ENCODE results near the gene FBXO10. TPM values are rescaled to one million over a fixed set of nuclear protein-coding genes. Genes with fewer than 3 reads are reported as not detected.

The FBXO10 gene
- total RNA-seq, 4 donors from 2014 or later, result 5.1 to 10.5 (median 7.2) TPM

DNA sequence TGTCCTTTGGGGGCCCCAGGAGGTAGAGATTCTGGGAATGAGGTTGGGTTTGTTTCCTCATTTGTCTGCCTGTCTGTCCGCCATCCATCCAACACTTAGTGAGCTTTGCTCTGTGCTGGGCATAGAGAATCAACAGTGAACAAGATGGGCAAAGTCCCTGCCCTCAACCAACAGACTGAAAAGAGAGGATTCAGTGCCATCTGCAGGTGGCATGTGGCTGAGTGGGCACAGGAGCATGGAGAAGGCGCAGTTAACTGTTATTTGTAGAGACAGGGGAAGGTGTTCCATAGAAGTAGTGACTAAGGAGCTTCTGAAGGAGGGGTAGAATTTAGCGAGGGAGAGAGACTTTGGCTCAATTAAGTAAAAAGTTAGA lies 67.4 kb downstream of the FBXO10 start:
- no peak overlapping the region for H3K4me3 ChIP-seq
- no peak for ATAC-seq
- TF ChIP-seq POLR2AphosphoS5 (IDR thresholded peaks at IDR 0.05) (no peak), POLR2A (IDR thresholded peaks at IDR 0.05) (no peak), EP300 (IDR thresholded peaks at IDR 0.05) (no peak)
- TF ChIP-seq, protein P1, sequence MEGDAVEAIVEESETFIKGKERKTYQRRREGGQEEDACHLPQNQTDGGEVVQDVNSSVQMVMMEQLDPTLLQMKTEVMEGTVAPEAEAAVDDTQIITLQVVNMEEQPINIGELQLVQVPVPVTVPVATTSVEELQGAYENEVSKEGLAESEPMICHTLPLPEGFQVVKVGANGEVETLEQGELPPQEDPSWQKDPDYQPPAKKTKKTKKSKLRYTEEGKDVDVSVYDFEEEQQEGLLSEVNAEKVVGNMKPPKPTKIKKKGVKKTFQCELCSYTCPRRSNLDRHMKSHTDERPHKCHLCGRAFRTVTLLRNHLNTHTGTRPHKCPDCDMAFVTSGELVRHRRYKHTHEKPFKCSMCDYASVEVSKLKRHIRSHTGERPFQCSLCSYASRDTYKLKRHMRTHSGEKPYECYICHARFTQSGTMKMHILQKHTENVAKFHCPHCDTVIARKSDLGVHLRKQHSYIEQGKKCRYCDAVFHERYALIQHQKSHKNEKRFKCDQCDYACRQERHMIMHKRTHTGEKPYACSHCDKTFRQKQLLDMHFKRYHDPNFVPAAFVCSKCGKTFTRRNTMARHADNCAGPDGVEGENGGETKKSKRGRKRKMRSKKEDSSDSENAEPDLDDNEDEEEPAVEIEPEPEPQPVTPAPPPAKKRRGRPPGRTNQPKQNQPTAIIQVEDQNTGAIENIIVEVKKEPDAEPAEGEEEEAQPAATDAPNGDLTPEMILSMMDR (IDR thresholded peaks at IDR 0.05), result no peak
- H3K27me3 ChIP-seq, result no peaks in the 10 kb centered on the region
- no peaks in the 10 kb centered on the region for H3K4me1 ChIP-seq
- H3K36me3 ChIP-seq, result peaks cover 0 to 81% of the 10 kb centered on the region in 2 donors
- no peaks in the 10 kb centered on the region for H3K9me3 ChIP-seq
- H3K27ac ChIP-seq, result no peak overlapping the region
- WGBS, 2 donors (ENCODE audit: low coverage in 1 of 2), result 83 to 86% methylated on average over 2 to 3 of the region's 3 CpGs

DNA sequence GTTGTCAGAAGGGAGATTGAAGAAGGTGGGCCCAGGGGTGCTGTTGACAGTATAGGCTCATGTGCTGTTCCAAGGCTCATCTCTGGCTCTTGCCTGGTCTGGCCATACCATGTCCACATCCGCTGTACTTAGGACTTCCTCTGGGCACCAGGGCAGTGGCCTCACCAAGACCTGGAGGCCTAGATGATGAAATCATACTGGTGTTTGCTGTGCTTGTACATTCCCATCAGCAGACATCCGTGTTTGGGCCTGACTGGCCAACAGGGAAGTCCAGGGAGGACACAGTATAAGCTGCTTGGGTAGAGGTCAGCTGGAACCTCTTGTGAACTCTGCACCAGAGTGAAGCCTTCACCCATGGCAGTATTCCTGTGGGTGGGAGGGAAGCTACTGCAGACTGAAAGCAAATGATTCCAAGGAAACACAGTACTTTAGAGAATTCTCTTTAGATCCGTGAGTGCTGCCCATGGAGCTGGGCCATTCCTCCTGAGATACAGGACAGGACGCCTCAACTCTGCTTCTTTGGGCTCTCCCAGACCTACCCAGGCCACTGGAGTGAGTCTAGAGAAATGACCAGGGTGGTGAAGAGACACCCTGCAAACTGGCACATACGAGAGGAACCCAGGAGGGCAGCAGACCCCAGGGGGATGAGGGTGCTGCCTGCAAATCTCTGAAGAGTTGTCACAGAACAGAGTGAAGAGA lies 67.9 kb downstream of the FBXO10 start:
- H3K36me3 ChIP-seq, result peaks cover 0 to 82% of the 10 kb centered on the region in 2 donors
- no peaks in the 10 kb centered on the region for H3K4me1 ChIP-seq
- H3K27ac ChIP-seq, result no peak overlapping the region
- H3K9me3 ChIP-seq, result no peaks in the 10 kb centered on the region
- no peaks in the 10 kb centered on the region for H3K27me3 ChIP-seq
- 80% methylated on average over 1 to 2 of the region's 5 CpGs for WGBS, 2 donors (ENCODE audit: low coverage in 1 of 2)
- no peak overlapping the region for H3K4me3 ChIP-seq
- no peak for ATAC-seq
- TF ChIP-seq POLR2A (IDR thresholded peaks at IDR 0.05) (no peak), EP300 (IDR thresholded peaks at IDR 0.05) (no peak), POLR2AphosphoS5 (IDR thresholded peaks at IDR 0.05) (no peak)
- TF ChIP-seq, protein P1 (IDR thresholded peaks at IDR 0.05), result no peak

DNA sequence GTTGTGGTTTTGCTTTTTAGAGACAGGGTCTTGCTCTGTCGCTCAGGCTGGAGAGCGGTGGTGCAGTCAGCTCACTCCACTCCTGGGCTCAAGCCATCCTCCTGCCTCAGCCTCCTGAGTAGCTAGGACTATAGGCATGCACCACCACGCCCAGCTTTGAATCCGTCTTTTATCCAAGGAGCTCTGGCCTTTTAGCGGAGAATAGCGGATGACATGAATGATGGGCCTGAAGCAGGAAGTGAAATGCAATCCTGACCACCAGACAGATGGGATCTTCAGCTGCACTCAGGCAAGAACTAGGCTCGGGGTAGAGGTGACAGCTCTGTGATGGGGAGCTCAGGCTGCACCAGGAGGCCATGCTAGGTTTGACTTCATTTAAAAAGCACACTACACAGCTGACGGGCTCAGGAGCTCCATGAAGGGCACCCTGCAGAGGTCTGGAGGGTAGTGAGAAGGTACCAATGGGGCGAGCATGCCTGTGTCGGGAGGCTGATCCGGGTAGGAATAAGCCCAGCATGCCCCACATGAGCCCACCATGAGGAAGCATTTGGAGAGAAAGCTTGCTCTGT lies 68.5 kb downstream of the FBXO10 start:
- ATAC-seq, result no peak
- Histone ChIP-seq H3K9me3 (no peaks in the 10 kb centered on the region), H3K36me3 (peaks cover 0 to 82% of the 10 kb centered on the region in 2 donors), H3K27ac (no peak overlapping the region), H3K27me3 (no peaks in the 10 kb centered on the region), H3K4me1 (no peaks in the 10 kb centered on the region), H3K4me3 (no peak overlapping the region)
- no peak for TF ChIP-seq POLR2A (IDR thresholded peaks at IDR 0.05)
- TF ChIP-seq, protein P1 (IDR thresholded peaks at IDR 0.05), result no peak
- no peak for TF ChIP-seq EP300 (IDR thresholded peaks at IDR 0.05)
- no peak for TF ChIP-seq POLR2AphosphoS5 (IDR thresholded peaks at IDR 0.05)
- WGBS, 2 donors (ENCODE audit: low coverage in 1 of 2), result 90% methylated on average over 5 of the region's 11 CpGs; no CpG with 5 or more reads in 1 of the 2 donors

DNA sequence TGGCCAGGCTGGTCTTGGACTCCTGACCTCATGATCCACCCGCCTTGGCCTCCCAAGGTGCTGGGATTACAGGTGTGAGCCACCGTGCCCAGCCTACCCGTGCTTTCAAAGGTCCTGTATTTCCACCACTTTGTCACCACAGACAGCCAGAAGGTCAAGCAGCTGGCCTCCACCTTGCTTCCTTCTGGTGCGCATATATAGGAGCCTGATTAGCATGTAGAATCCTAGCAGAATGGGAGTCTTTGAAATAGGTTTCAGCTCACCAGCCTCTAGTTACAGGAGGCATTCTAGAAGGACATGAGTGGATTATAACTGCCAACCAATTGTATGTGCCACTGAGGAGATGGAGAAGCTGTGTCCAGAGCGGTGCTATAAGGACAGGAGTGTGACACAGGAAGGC lies 71.6 kb downstream of the FBXO10 start:
- 86 to 100% methylated on average over 1 to 2 of the region's 5 CpGs for WGBS, 2 donors (ENCODE audit: low coverage in 1 of 2)
- H3K4me1 ChIP-seq, result no peaks in the 10 kb centered on the region
- no peak for ATAC-seq
- H3K9me3 ChIP-seq, result no peaks in the 10 kb centered on the region
- no peak overlapping the region for H3K4me3 ChIP-seq
- H3K27ac ChIP-seq, result no peak overlapping the region
- TF ChIP-seq POLR2AphosphoS5 (IDR thresholded peaks at IDR 0.05), result no peak
- TF ChIP-seq EP300 (IDR thresholded peaks at IDR 0.05), result no peak
- TF ChIP-seq, protein P1 (IDR thresholded peaks at IDR 0.05), result no peak
- no peak for TF ChIP-seq POLR2A (IDR thresholded peaks at IDR 0.05)
- no peaks in the 10 kb centered on the region for H3K27me3 ChIP-seq
- peaks cover 0 to 91% of the 10 kb centered on the region in 2 donors for H3K36me3 ChIP-seq

DNA sequence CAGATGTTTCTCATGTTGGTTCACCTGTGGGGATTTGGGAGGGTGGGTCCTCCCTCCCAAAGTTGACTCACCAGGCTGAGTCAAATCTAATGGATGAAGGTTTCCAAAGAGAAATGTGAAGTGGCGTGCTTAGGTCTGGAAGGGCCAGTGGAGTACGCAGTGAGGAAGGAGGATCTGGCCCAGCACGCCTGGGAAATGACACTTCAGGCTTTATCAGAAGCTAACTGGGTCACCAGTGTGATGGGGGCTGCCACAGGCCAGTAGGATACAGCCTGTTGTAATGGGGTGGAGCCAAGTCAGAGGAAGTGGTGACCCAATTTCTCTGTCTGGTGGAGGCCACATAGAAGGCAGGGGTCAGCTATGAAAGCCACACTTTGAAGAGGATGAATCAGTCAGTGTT lies 72.4 kb downstream of the FBXO10 start:
- Histone ChIP-seq H3K9me3 (no peaks in the 10 kb centered on the region), H3K36me3 (peaks cover 0 to 95% of the 10 kb centered on the region in 2 donors), H3K27ac (no peak overlapping the region), H3K27me3 (no peaks in the 10 kb centered on the region), H3K4me3 (no peak overlapping the region), H3K4me1 (no peaks in the 10 kb centered on the region)
- ATAC-seq, result no peak
- 67 to 69% methylated on average over 1 to 3 of the region's 3 CpGs for WGBS, 2 donors (ENCODE audit: low coverage in 1 of 2)
- TF ChIP-seq POLR2AphosphoS5 (IDR thresholded peaks at IDR 0.05) (no peak), POLR2A (IDR thresholded peaks at IDR 0.05) (no peak), EP300 (IDR thresholded peaks at IDR 0.05) (no peak)
- TF ChIP-seq, protein P1 (IDR thresholded peaks at IDR 0.05), result no peak
